Lower lobe of right lung (tissue), 2 donors: Measurements from ENCODE around the gene TRIM15. TPM values are rescaled to one million over a fixed set of nuclear protein-coding genes. Genes with fewer than 3 reads are reported as not detected.

ENCODE experiments used
- ATAC-seq, 2 donors: fragments of 200-7000 bp; cut with Tn5 transposase; one replicate each; pipeline ENCODE4 v1.9.1; 2020 to 2022; ENCODE audit warnings: mild to moderate bottlenecking in 2 of 2, moderate library complexity in 2 of 2
- DNase-seq: peaks from one replicate; pipeline ENCODE4 v3.0.0-alpha.2; 2020
- H3K27ac ChIP-seq: fragments of 200-600 bp; one replicate; pipeline ENCODE4 v1.8.0; 2022
- H3K27me3 ChIP-seq: fragments of 200-600 bp; one replicate; pipeline ENCODE4 v1.8.0; 2022; ENCODE audit warnings: low read depth
- H3K36me3 ChIP-seq: fragments of 200-600 bp; one replicate; pipeline ENCODE4 v1.8.0; 2022; ENCODE audit warnings: mild to moderate bottlenecking
- H3K4me1 ChIP-seq: fragments of 200-600 bp; one replicate; pipeline ENCODE4 v1.8.0; 2022
- H3K4me3 ChIP-seq: fragments of 200-600 bp; one replicate; pipeline ENCODE4 v1.8.0; 2022; ENCODE audit warnings: mild to moderate bottlenecking
- H3K9me3 ChIP-seq: fragments of 200-600 bp; one replicate; pipeline ENCODE4 v1.8.0; 2022
- intact Hi-C: fragments of 100-400 bp; cut with DNase I; formaldehyde crosslinking; loops from one replicate; pipeline ENCODE4 v1.11.0; 2022
- total RNA-seq: library from RNA; stranded (reverse); fragmentation: NEBNext Ultra II Directional; extraction: Animal tissue kit (Norgen Biotek cat#: 25700); gene quantifications from one replicate; pipeline ENCODE4 v1.2.1, GENCODE V29; 2021
- TF ChIP-seq, protein P1 (sequence below): fragments of 200-600 bp; IDR thresholded peaks from one replicate; pipeline ENCODE4 v1.8.0; 2022; ENCODE audit warnings: antibody characterized with exemption, mild to moderate bottlenecking
- donor health status: DM: no; HTN: yes; CAD: no; lungs with severe emphysema.

The TRIM15 gene
- total RNA-seq, 1 donor from 2014 or later: not detected

GRCh38 chr6:30194797-30195690 is 31.7 kb downstream of the TRIM15 start:
- ATAC-seq: no peak
- peaks cover 90% of the 10 kb centered on the region for H3K36me3 ChIP-seq
- intact Hi-C loops: no loop called here

DNA sequence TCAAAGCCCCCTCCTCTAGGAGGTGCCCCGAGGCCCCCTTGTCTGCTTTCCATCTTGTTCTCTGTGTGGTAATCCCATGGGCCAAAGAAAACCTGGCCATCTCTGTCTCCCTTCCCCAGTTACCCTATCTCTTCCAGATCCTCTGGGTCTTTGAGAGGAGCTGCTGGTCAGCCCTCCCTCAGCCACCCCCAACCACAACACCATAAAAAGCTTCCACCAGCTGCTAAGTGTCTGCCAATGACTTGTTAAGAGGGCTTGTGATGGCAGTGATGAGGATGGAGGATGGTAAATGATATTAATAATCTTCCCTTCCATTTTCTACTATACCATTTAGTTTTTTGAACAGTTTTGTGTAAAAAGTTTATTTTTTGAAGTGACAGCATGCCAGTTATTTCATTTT is 32.6 kb downstream of the TRIM15 start:
- H3K4me1 ChIP-seq: peaks cover 6% of the 10 kb centered on the region
- H3K4me3 ChIP-seq: no peak overlapping the region
- DNase-seq (no peak), ATAC-seq (no peak)
- no peak overlapping the region for H3K27ac ChIP-seq
- TF ChIP-seq, protein P1, sequence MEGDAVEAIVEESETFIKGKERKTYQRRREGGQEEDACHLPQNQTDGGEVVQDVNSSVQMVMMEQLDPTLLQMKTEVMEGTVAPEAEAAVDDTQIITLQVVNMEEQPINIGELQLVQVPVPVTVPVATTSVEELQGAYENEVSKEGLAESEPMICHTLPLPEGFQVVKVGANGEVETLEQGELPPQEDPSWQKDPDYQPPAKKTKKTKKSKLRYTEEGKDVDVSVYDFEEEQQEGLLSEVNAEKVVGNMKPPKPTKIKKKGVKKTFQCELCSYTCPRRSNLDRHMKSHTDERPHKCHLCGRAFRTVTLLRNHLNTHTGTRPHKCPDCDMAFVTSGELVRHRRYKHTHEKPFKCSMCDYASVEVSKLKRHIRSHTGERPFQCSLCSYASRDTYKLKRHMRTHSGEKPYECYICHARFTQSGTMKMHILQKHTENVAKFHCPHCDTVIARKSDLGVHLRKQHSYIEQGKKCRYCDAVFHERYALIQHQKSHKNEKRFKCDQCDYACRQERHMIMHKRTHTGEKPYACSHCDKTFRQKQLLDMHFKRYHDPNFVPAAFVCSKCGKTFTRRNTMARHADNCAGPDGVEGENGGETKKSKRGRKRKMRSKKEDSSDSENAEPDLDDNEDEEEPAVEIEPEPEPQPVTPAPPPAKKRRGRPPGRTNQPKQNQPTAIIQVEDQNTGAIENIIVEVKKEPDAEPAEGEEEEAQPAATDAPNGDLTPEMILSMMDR: no peak
- no peaks in the 10 kb centered on the region for H3K27me3 ChIP-seq
- H3K9me3 ChIP-seq: no peaks in the 10 kb centered on the region
- H3K36me3 ChIP-seq: peaks cover 90% of the 10 kb centered on the region
- intact Hi-C loops: no loop called here

More at GRCh38 chr6:30194797-30195690, 31.7 kb downstream of the TRIM15 start:
- H3K9me3 ChIP-seq: no peaks in the 10 kb centered on the region
- no peak overlapping the region for H3K27ac ChIP-seq
- no peak for DNase-seq
- H3K4me3 ChIP-seq: no peak overlapping the region
- no peaks in the 10 kb centered on the region for H3K4me1 ChIP-seq
- TF ChIP-seq, protein P1: no peak
- no peaks in the 10 kb centered on the region for H3K27me3 ChIP-seq

DNA sequence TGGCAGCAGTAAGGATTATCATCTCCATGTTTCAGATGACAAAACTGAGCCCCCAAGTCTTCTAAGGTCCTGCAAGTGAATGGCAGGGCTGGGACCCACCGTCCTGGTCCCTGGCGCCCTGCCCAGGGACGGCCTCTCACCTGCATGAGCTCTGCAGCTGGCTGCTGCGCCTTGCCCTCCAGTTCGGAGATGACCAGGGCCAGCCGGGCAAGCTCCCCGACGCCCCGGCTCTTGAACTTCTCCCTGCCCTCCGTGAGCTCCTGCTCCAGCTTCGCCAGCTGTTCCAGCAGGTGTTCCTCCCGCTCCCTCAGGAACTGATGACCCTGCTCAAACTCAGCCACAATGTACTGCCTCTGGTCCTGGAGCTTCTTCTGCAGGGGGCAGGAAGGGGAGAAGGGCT is 33.0 kb downstream of the TRIM15 start:
- ATAC-seq (no peak), DNase-seq (no peak)
- no peak overlapping the region for H3K27ac ChIP-seq
- H3K4me1 ChIP-seq: peaks cover 10% of the 10 kb centered on the region
- TF ChIP-seq, protein P1: no peak
- H3K27me3 ChIP-seq: no peaks in the 10 kb centered on the region
- intact Hi-C loops: no loop called here
- peaks cover 88% of the 10 kb centered on the region for H3K36me3 ChIP-seq
- no peaks in the 10 kb centered on the region for H3K9me3 ChIP-seq
- H3K4me3 ChIP-seq: no peak overlapping the region

- H3K36me3 ChIP-seq: peaks cover 73% of the 10 kb centered on the region
- ATAC-seq (no peak), DNase-seq (no peak)
- no peaks in the 10 kb centered on the region for H3K9me3 ChIP-seq
- H3K27me3 ChIP-seq: no peaks in the 10 kb centered on the region
- H3K4me3 ChIP-seq: no peak overlapping the region
- TF ChIP-seq, protein P1: no peak
- intact Hi-C loops: no loop called here
- peaks cover 25% of the 10 kb centered on the region for H3K4me1 ChIP-seq
- no peak overlapping the region for H3K27ac ChIP-seq
These were observed 35.1 kb downstream of the TRIM15 start for GRCh38 chr6:30198166-30199084.

- peaks cover 50% of the 10 kb centered on the region for H3K36me3 ChIP-seq
- H3K4me1 ChIP-seq: peaks cover 31% of the 10 kb centered on the region
- no peak for DNase-seq
- ATAC-seq: peak; percentile 37 to 45
- intact Hi-C loops: no loop called here
- H3K27me3 ChIP-seq: no peaks in the 10 kb centered on the region
- no peaks in the 10 kb centered on the region for H3K9me3 ChIP-seq
- TF ChIP-seq, protein P1: no peak
- H3K4me3 ChIP-seq: no peak overlapping the region
- no peak overlapping the region for H3K27ac ChIP-seq
These were observed 37.4 kb downstream of the TRIM15 start for GRCh38 chr6:30200551-30201281.
